ENCODE results near the gene PRIM2.

GRCh38 chr6:57275384-57275783 is 42.0 kb upstream of the PRIM2 start:
- TF ChIP-seq YY1 (IDR thresholded peaks at IDR 0.05; ENCODE audit: extremely low read depth, insufficient replicate concordance, low read depth, low read length) (no peak), EZH2phosphoT487 (IDR thresholded peaks at IDR 0.05; ENCODE audit: borderline replicate concordance) (no peak), CTCF (IDR thresholded peaks at IDR 0.05 in 2 of 3, conservative IDR thresholded peaks at IDR 0.05 in 1 of 3; ENCODE audit: borderline replicate concordance in 1 of 3, insufficient read depth in 1 of 3, low read depth in 2 of 3, low read length in 2 of 3) (no peak), CEBPB (IDR thresholded peaks at IDR 0.05; ENCODE audit: low read depth) (no peak), POLR2A (IDR thresholded peaks at IDR 0.05; ENCODE audit: borderline replicate concordance, extremely low read depth, insufficient read depth, insufficient read length) (no peak), POLR2AphosphoS5 (IDR thresholded peaks at IDR 0.05; ENCODE audit: low read depth, low read length) (no peak), EZH2 (IDR thresholded peaks at IDR 0.05) (no peak), SIN3A (IDR thresholded peaks at IDR 0.05; ENCODE audit: low read depth) (no peak), REST (IDR thresholded peaks at IDR 0.05; ENCODE audit: low read depth) (no peak), SP1 (IDR thresholded peaks at IDR 0.05; ENCODE audit: low read depth) (no peak)

Measured in HCT116 (cell line).